Measurements from ENCODE around the gene PSMA1.

PSMA1 gene

DNA sequence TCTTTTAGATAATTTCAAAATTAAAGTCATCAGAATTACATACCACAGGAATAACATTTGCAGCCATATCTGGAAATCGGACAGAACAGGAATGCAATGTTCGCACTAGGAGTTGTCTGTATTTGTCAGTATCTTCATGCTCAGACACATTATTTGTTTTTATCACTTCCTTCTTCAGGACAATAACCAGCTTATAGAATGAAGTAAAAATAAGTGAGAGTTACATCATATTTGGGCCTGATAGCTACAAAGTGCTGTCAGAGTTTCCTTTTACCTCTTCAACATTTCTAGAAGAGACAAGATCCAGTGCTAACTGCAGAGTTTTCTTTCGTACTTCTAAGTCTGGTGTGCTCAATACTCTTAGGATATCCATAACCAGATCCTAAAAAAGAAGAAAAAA, 39.5 kb downstream of the PSMA1 start:
- no peaks in the 10 kb centered on the region for H3K27me3 ChIP-seq (ENCODE audit: insufficient read depth, low read length)
- H4K20me1 ChIP-seq (ENCODE audit: insufficient read depth, low read length) = no peaks in the 10 kb centered on the region
- H3K79me2 ChIP-seq (ENCODE audit: insufficient read depth, low read length) = no peaks in the 10 kb centered on the region
- H3K36me3 ChIP-seq (ENCODE audit: insufficient read depth, low read length) = peaks cover 98% of the 10 kb centered on the region
- H3K4me1 ChIP-seq (ENCODE audit: insufficient read depth, low read length, severe bottlenecking) = no peaks in the 10 kb centered on the region
- H3K4me3 ChIP-seq (ENCODE audit: low read depth, low read length, poor library complexity, severe bottlenecking) = no peak overlapping the region
- H3K4me2 ChIP-seq (ENCODE audit: low read length) = no peak overlapping the region
- H3K9me2 ChIP-seq (ENCODE audit: low read depth, low read length) = no peaks in the 10 kb centered on the region
- no peak overlapping the region for H2AFZ ChIP-seq (ENCODE audit: low read length)
- no peaks in the 10 kb centered on the region for H3F3A ChIP-seq (ENCODE audit: insufficient read depth, low read length)
- TF ChIP-seq EZH2 (IDR thresholded peaks at IDR 0.05; ENCODE audit: borderline replicate concordance, low read length) = no peak
- TF ChIP-seq, protein P1, sequence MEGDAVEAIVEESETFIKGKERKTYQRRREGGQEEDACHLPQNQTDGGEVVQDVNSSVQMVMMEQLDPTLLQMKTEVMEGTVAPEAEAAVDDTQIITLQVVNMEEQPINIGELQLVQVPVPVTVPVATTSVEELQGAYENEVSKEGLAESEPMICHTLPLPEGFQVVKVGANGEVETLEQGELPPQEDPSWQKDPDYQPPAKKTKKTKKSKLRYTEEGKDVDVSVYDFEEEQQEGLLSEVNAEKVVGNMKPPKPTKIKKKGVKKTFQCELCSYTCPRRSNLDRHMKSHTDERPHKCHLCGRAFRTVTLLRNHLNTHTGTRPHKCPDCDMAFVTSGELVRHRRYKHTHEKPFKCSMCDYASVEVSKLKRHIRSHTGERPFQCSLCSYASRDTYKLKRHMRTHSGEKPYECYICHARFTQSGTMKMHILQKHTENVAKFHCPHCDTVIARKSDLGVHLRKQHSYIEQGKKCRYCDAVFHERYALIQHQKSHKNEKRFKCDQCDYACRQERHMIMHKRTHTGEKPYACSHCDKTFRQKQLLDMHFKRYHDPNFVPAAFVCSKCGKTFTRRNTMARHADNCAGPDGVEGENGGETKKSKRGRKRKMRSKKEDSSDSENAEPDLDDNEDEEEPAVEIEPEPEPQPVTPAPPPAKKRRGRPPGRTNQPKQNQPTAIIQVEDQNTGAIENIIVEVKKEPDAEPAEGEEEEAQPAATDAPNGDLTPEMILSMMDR (IDR thresholded peaks at IDR 0.05; ENCODE audit: low read length) = no peak
- H3K9me3 ChIP-seq (ENCODE audit: low read length) = no peaks in the 10 kb centered on the region
- H3K9ac ChIP-seq (ENCODE audit: low read length) = no peak overlapping the region
- H3K27ac ChIP-seq (ENCODE audit: low read depth, low read length, poor library complexity, severe bottlenecking) = no peak overlapping the region

DNA sequence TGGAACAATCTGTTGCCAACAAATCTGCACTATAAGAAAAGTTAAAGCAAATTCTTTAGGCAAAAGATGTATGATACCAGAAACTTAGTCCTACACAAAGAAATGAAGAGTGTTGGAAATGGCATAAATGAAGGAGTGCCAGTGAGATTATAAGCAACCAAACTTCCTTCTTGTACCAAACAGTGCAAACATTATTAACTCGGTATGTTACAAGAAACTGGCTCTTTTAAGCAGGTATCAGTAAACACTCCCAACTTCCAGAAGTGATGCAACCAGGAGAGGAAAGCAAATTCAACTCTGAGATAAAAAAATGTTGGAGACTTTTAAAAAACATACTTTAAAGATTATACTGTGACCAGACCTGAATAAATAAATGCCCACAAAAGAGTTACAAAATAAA, 49.1 kb downstream of the PSMA1 start:
- Histone ChIP-seq H3K27me3 (ENCODE audit: insufficient read depth, low read length) (no peaks in the 10 kb centered on the region), H3K4me3 (ENCODE audit: low read depth, low read length, poor library complexity, severe bottlenecking) (no peak overlapping the region), H3K4me1 (ENCODE audit: insufficient read depth, low read length, severe bottlenecking) (no peaks in the 10 kb centered on the region), H3K79me2 (ENCODE audit: insufficient read depth, low read length) (no peaks in the 10 kb centered on the region), H3K36me3 (ENCODE audit: insufficient read depth, low read length) (peaks cover 98% of the 10 kb centered on the region), H3K27ac (ENCODE audit: low read depth, low read length, poor library complexity, severe bottlenecking) (no peak overlapping the region), H3K9me3 (ENCODE audit: low read length) (no peaks in the 10 kb centered on the region), H3K9me2 (ENCODE audit: low read depth, low read length) (no peaks in the 10 kb centered on the region), H4K20me1 (ENCODE audit: insufficient read depth, low read length) (no peaks in the 10 kb centered on the region), H2AFZ (ENCODE audit: low read length) (no peak overlapping the region), H3F3A (ENCODE audit: insufficient read depth, low read length) (no peaks in the 10 kb centered on the region), H3K9ac (ENCODE audit: low read length) (no peak overlapping the region), H3K4me2 (ENCODE audit: low read length) (no peak overlapping the region)
- no peak for TF ChIP-seq EZH2 (IDR thresholded peaks at IDR 0.05; ENCODE audit: borderline replicate concordance, low read length)
- TF ChIP-seq, protein P1 (IDR thresholded peaks at IDR 0.05; ENCODE audit: low read length) = no peak

DNA sequence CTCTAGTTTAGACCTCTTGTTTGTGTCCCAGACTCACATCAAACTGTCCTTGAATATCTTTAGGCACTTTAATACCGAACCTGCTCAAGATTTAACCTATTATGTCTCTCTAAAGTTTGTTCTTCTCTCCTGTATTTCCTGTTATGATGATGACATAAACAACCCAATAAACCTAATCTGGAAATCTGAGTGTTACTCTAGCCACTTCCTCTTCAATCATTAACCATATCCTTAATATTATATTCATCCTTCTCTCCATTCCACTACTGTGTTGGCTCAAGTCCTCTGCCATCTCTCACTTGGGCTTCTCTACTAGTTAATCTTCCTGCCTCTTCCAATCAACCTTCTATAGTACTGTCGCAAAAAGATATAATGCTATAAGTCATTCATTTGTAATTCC, 56.6 kb downstream of the PSMA1 start:
- no peak for TF ChIP-seq EZH2 (IDR thresholded peaks at IDR 0.05; ENCODE audit: borderline replicate concordance, low read length)
- TF ChIP-seq, protein P1 (IDR thresholded peaks at IDR 0.05; ENCODE audit: low read length) = no peak
- no peaks in the 10 kb centered on the region for H4K20me1 ChIP-seq (ENCODE audit: insufficient read depth, low read length)
- no peaks in the 10 kb centered on the region for H3K9me3 ChIP-seq (ENCODE audit: low read length)
- no peak overlapping the region for H2AFZ ChIP-seq (ENCODE audit: low read length)
- no peak overlapping the region for H3K4me2 ChIP-seq (ENCODE audit: low read length)
- H3K79me2 ChIP-seq (ENCODE audit: insufficient read depth, low read length) = no peaks in the 10 kb centered on the region
- H3K9ac ChIP-seq (ENCODE audit: low read length) = no peak overlapping the region
- no peaks in the 10 kb centered on the region for H3F3A ChIP-seq (ENCODE audit: insufficient read depth, low read length)
- H3K9me2 ChIP-seq (ENCODE audit: low read depth, low read length) = no peaks in the 10 kb centered on the region
- no peaks in the 10 kb centered on the region for H3K27me3 ChIP-seq (ENCODE audit: insufficient read depth, low read length)
- no peak overlapping the region for H3K4me3 ChIP-seq (ENCODE audit: low read depth, low read length, poor library complexity, severe bottlenecking)
- H3K27ac ChIP-seq (ENCODE audit: low read depth, low read length, poor library complexity, severe bottlenecking) = no peak overlapping the region
- H3K36me3 ChIP-seq (ENCODE audit: insufficient read depth, low read length) = peaks cover 97% of the 10 kb centered on the region
- H3K4me1 ChIP-seq (ENCODE audit: insufficient read depth, low read length, severe bottlenecking) = no peaks in the 10 kb centered on the region
